ENCODE results near the gene TSPAN14. TPM values are rescaled to one million over a fixed set of nuclear protein-coding genes. Genes with fewer than 3 reads are reported as not detected.

The TSPAN14 gene
- total RNA-seq, 6 donors from 2014 or later, result 52.1 to 157 (median 111) TPM

- H3K4me1 ChIP-seq, result peaks cover 10 to 29% (median 19%) of the 10 kb centered on the region in 4 donors
- H3K9me3 ChIP-seq, result no peaks in the 10 kb centered on the region
- H3K36me3 ChIP-seq, result peaks cover 60 to 100% (median 90%) of the 10 kb centered on the region in 4 donors
- TF ChIP-seq POLR2AphosphoS5 (IDR thresholded peaks at IDR 0.05) (no peak), EP300 (IDR thresholded peaks at IDR 0.05) (no peak), CTCF (IDR thresholded peaks at IDR 0.05) (no peak), POLR2A (IDR thresholded peaks at IDR 0.05) (no peak)
- H3K4me3 ChIP-seq, result no peak overlapping the region
- peak overlapping the region in 3 of 4 donors; percentile 2 to 49 (median 13) for H3K27ac ChIP-seq
- WGBS, 2 donors, result 82 to 86% methylated on average over 5 to 6 of the region's 6 CpGs
- no peak for ATAC-seq (ENCODE audit: low FRiP score in 2 of 2)
- no peaks in the 10 kb centered on the region for H3K27me3 ChIP-seq
- peak in 1 of 2 donors; percentile 18 for DNase-seq
These were observed 62.5 kb downstream of the TSPAN14 start for GRCh38 chr10:80516506-80517075.

DNA sequence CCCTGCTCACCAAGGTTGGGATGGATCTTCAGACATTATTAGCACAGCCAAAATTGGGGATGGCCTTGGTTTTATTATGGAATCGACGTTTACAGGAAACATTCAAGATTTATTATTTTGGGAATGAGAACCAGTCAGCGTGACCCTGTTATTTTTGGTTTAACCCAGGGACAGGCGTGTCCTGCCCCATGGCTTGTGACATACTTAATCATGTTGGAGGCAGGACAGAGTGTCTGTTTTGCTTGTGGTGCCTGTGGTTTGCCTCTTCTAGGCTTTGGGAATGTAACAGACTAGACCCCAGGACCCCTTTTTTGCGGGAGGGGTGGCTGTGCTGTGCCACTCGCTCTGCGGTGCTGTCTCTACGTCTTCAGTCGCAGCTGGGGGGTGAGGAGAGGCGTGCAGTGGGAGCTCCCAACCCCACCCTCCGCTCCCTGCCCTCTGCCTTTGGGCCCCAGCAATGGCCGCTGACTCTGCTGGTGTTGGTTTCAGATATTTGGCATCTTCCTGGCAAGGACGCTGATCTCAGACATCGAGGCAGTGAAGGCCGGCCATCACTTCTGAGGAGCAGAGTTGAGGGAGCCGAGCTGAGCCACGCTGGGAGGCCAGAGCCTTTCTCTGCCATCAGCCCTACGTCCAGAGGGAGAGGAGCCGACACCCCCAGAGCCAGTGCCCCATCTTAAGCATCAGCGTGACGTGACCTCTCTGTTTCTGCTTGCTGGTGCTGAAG, 63.5 kb downstream of the TSPAN14 start:
- H3K4me3 ChIP-seq, result no peak overlapping the region
- H3K27ac ChIP-seq, result peak overlapping the region in 3 of 4 donors; percentile 13 to 39 (median 37)
- 75 to 87% methylated on average over 6 to 21 of the region's 21 CpGs for WGBS, 2 donors
- H3K36me3 ChIP-seq, result peaks cover 50 to 98% (median 82%) of the 10 kb centered on the region in 4 donors
- no peaks in the 10 kb centered on the region for H3K27me3 ChIP-seq
- no peak for ATAC-seq (ENCODE audit: low FRiP score in 2 of 2)
- no peaks in the 10 kb centered on the region for H3K9me3 ChIP-seq
- no peak for TF ChIP-seq EP300 (IDR thresholded peaks at IDR 0.05)
- TF ChIP-seq POLR2A (IDR thresholded peaks at IDR 0.05), result no peak
- no peak for TF ChIP-seq CTCF (IDR thresholded peaks at IDR 0.05)
- no peak for TF ChIP-seq POLR2AphosphoS5 (IDR thresholded peaks at IDR 0.05)
- peak in 1 of 2 donors; percentile 19 for DNase-seq
- peaks cover 10 to 21% (median 15%) of the 10 kb centered on the region in 4 donors for H3K4me1 ChIP-seq

- no peaks in the 10 kb centered on the region for H3K9me3 ChIP-seq
- H3K4me3 ChIP-seq, result no peak overlapping the region
- no peak for ATAC-seq (ENCODE audit: low FRiP score in 2 of 2)
- peaks cover 44 to 91% (median 75%) of the 10 kb centered on the region in 4 donors for H3K36me3 ChIP-seq
- H3K27me3 ChIP-seq, result no peaks in the 10 kb centered on the region
- 79 to 84% methylated on average over 15 to 17 of the region's 17 CpGs for WGBS, 2 donors
- peak; percentile 23 to 81 for DNase-seq
- TF ChIP-seq EP300 (IDR thresholded peaks at IDR 0.05) (no peak), CTCF (IDR thresholded peaks at IDR 0.05) (no peak), POLR2A (IDR thresholded peaks at IDR 0.05) (no peak), POLR2AphosphoS5 (IDR thresholded peaks at IDR 0.05) (no peak)
- H3K4me1 ChIP-seq, result peaks cover 10 to 21% (median 14%) of the 10 kb centered on the region in 4 donors
- H3K27ac ChIP-seq, result peak overlapping the region; percentile 13 to 39 (median 30)
These were observed 64.2 kb downstream of the TSPAN14 start for GRCh38 chr10:80518143-80518806.

GRCh38 chr10:80518807-80519360, 64.8 kb downstream of the TSPAN14 start:
- H3K36me3 ChIP-seq, result peaks cover 37 to 85% (median 70%) of the 10 kb centered on the region in 4 donors
- no peak overlapping the region for H3K4me3 ChIP-seq
- H3K4me1 ChIP-seq, result peaks cover 10 to 21% (median 17%) of the 10 kb centered on the region in 4 donors
- no peak for TF ChIP-seq CTCF (IDR thresholded peaks at IDR 0.05)
- TF ChIP-seq EP300 (IDR thresholded peaks at IDR 0.05), result no peak
- TF ChIP-seq POLR2AphosphoS5 (IDR thresholded peaks at IDR 0.05), result peak in 1 of 2 donors; percentile 22
- ATAC-seq (ENCODE audit: low FRiP score in 2 of 2) (peak in 1 of 2 donors; percentile 7), DNase-seq (peak in 1 of 2 donors; percentile 26)
- H3K9me3 ChIP-seq, result no peaks in the 10 kb centered on the region
- peak overlapping the region in 3 of 4 donors; percentile 13 to 37 (median 22) for H3K27ac ChIP-seq
- WGBS, 2 donors, result 58 to 77% methylated on average over 4 to 7 of the region's 7 CpGs
- no peaks in the 10 kb centered on the region for H3K27me3 ChIP-seq
